HT-29 (cell line): Measurements from ENCODE around the gene ACSF2. TPM values are rescaled to one million over a fixed set of nuclear protein-coding genes. Genes with fewer than 3 reads are reported as not detected.

Source experiments
- DNase-seq: peaks from one replicate; pipeline ENCODE4 v3.0.0-alpha.2; 2015; ENCODE audit warnings: low spot score
- total RNA-seq: library from RNA; depleted of rRNA; stranded (reverse); fragments of >200 nt; shearing (Covaris generic); gene quantifications from 2 replicates; pipeline ENCODE4 v1.2.3, GENCODE V29; 2014

Gene ACSF2
- total RNA-seq, 1 experiment from 2014 or later = 60.0 TPM

DNA sequence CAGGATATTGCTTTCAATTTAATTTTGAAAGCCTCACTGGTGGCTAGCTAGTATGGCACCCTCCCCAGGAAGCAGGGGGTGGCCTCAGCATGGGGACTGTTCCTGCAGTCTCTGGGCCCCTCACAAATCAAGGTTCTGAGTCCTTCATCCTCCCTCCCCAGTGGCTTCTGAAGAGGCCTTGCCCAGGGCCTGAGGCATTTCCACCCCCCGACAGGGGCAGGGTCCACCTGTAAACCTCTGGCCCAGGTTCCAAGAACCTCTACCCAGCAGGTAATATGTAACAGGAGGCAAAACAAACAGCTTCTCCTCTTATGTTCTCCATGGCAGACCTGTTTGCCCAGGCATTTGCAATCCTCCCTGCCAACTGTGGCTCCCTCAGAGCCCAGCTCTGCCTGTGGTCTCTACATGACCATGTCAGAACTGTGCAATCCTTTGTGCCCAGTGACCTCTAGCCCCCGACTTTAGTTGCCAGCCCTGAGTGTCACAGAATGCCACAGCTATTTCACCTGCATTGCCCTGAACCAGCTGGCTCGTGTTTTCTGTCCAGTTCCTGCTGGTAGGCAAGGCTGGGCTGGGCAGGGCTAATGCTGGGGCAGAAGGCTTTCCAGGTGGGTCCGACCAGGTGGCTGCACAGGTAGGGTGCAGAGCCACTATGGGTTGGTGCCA, 14.3 kb downstream of the ACSF2 start:
- peak; percentile 42 for DNase-seq

GRCh38 chr17:50440838-50441829, 15.1 kb downstream of the ACSF2 start:
- no peak for DNase-seq

DNA sequence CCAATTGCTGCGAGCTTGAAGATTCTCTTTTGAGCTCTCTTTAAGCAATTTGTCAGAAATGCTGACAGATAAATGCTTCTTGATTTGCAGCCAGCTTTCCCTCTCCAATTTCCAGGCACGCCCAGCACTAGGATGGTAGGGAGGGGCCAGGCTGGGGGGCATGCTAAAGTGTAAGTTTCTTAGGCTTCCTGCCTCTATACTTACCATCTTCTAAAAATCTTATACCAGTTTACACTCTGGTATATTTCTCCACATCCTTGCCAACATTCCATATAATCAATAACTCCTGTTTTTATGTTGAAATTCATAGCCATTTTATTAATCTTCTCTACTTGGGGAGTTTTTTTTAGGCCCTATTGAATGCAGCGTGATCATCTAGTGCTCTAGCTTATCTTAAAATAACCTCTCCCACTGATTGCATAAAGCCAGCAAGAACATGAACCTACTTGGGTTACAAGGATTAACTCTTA, 17.5 kb downstream of the ACSF2 start:
- no peak for DNase-seq

- no peak for DNase-seq
These were observed 19.1 kb downstream of the ACSF2 start for GRCh38 chr17:50444841-50445715.

GRCh38 chr17:50445730-50446325, 19.8 kb downstream of the ACSF2 start:
- DNase-seq = no peak

DNA sequence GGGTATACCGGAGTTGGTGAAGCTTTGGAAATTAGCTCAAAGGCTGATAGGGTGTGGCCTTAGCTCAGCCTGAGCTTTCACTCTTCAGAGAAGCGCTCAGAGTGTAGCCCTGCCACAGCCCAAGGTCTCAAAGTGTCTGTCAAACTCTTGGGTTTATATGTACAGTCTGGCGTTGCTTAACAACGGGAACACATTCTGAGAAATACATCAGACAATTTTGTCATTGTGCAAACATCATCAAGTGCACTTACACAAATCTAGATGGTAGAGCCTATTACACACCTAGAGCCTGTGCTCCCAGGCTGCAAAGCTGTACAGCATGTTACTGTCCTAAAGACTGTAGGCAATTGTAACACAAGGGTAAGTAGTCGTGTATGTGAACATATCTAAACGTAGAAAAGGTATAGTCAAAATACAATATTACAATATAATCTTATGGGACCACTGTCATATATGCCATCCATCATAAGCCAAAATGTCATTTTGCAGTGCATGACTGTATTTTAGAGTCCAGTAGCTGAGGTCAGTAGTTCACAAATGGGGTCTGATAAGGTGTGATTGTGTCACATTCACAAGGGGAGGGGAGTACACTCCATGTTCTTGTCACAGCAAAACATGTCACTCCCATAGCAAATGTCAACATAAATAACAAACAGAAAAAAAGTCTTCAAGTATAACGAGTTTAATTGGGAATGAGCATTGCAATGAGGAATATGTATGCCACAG, 22.0 kb downstream of the ACSF2 start:
- no peak for DNase-seq

DNA sequence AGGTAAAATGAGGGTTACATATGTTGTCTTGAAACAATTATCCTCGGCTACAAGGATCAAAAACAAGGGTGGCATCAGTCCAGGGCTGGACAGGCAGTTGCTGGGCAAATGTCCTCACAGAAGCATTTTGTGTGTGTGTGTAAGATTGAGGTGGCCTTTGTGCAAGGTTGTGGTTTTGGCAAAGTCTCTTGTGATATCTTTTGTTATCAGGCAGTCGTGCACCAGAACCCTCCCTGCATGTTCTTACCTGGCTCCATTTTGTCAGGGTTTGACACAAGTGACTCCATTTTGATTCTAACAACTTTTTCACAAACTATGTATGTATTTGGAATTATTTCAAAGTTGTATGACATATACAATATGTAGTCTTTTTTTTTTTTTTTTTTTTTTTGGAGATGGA, 22.6 kb downstream of the ACSF2 start:
- DNase-seq = no peak

DNA sequence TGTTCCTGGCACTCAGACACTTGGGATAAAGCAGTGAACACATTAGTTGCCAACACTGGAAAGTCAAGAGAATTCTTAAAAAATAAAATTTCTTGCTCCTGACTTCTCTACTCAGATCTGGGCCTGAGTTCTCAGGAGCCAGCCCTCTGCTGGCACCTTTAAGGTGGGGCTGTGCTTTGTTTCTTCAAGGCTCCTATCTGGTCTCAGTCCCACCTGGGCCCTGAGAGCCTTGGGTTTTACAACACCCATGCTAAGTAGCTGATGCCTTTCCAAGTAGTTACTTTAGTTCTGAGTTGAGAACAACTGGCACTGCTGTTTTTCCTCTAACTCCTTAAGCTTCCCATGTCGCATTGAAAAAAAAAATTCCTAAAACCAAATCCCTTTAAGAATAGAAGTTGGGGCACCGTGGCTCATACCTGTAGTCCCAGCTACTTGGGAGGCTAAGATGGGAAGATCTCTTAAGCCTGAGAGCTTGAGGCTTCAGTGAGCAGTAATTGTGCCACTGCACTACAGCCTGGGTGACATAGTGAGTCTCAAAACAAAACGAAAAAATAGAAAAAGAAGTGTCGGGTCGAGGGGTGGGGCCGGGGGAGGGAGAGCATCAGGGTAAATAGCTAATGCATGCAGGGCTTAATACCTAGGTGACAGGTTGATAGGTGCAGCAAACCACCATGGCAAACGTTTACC, 26.1 kb downstream of the ACSF2 start:
- peak; percentile 42 for DNase-seq

DNA sequence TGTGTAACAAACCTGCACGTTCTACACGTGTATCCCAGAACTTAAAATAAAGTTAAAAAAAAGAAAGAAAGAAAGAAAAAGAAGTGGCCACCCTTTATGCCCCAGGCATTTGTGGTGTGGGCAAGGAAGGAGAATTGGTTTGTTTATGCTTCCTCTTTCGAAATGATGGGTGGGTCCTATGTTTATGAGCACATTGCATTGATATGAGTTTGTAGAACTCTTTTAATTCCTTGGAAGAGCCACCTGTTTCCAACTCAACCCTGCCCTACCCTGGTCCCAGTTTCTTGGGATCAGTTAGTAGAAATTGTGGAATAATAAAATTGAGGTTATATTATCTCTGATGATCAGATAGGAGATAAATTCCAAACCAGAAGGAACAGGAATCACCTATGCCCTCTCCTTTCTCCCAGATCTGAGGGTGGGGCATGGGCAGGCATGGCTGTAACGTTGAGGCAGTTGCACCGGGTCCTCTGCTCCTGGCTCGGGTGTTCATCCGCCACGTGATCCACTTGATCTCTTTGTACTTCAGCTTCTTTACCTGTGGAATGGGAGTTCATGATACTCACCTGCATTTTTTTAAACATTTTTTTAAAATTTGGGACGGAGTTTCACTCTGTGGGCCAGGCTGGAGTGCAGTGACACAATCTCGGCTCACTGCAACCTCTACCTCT, 26.7 kb downstream of the ACSF2 start:
- DNase-seq = peak; percentile 76

GRCh38 chr17:50453901-50454300, 27.9 kb downstream of the ACSF2 start:
- DNase-seq = no peak

DNA sequence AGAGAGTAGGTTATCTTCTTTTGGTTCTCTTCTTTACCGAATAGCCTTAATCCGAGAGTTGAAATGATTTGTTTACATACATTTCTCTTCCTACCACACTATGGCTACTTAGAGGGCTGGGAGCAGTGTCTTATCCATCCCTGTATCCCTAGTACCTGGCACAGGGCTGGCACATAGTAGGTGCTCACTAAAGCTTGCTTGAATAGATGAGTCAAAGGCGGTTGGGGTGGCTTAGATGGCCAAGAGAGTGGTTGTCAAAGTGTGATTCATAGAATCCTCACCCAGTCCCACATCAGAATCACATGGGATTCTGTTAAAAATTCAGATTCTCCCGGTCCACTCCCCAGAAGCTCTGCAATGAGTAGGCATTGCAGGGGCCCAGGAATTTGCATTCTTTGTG, 31.6 kb downstream of the ACSF2 start:
- no peak for DNase-seq

DNA sequence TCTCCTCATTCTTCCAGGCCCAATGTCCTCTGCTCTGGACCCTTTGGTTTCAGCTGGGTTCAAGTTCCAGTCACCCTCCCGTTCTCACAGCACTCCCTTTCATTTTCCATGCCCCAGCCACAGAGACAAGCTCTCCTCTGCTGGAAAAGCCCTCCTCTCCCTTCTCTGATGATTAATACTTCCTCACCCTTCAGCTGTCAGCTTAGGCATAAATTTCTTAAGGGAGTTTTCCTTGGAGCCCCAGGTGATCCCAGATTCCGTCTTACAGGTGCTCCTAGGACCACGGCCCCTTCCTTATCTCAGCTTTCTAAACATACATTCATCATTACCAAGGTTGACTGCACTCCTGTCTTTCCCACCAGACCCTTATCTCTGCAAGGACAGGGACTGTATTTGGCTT, 32.3 kb downstream of the ACSF2 start:
- DNase-seq = no peak

DNA sequence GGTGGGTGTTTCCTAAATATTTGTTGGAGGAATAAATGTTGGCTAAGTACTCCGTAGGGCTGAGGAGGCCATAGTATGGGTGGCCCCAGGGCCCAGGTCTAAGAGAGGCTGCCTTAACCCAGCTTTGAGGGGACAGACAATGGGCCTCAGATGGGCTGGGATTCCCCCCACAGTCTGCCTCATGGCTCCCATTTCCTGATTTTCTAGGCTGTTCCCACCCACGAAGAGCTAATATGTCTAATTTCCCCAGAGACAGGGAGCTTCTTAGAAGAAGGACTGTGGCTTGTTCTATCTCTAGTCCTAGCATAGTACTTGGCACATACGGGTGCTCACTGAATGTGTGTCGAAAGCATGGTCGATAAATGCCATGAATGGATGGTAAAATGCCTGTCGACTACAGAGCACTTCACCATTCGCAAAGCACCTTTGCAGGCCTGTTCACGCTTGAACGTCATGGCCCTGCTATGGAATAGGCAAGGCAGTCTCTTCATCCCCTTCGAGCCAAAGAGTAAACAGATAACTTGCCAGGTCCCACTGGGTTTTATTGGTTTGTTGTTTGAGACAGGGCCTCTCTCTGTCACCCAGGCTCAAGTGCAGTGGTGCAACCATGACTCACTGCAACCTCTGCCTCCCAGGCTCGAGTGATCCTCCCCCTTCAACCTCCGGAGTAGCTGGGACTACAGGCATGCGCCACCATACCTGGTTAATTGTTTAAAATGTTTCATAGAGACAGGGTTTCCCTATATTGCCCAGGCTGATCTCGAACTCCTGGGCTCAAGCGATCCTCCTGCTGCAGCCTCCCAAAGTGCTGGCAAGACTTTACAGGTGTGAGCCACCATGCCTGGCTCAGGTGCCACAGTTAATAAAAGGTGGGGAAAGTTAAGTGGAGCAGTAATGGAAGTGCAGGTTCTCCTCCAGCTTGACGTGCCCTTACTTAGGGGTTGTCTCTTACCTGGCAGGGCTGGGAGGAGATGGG, 33.0 kb downstream of the ACSF2 start:
- peak; percentile 67 for DNase-seq

- no peak for DNase-seq
These were observed 33.7 kb downstream of the ACSF2 start for GRCh38 chr17:50459756-50460155.

- no peak for DNase-seq
These were observed 35.0 kb downstream of the ACSF2 start for GRCh38 chr17:50460831-50461526.

- no peak for DNase-seq
These were observed 35.6 kb downstream of the ACSF2 start for GRCh38 chr17:50461550-50462132.

GRCh38 chr17:50462446-50462845, 36.4 kb downstream of the ACSF2 start:
- no peak for DNase-seq
